Right renal cortex interstitium (tissue), 3 donors: ENCODE measurements around the gene TLCD2. TPM values are rescaled to one million over a fixed set of nuclear protein-coding genes. Genes with fewer than 3 reads are reported as not detected.
"Not testable (repeated sequence)": the region's sequence is repeated elsewhere in the genome, so short reads cannot be mapped to it uniquely, and the experiment has no call there.

Source experiments
- DNase-seq, 3 donors: peaks; one replicate each; pipeline ENCODE4 v3.0.0-alpha.2; 2013; ENCODE audit warnings: low read depth in 3 of 3, low spot score in 2 of 3
- polyA plus RNA-seq, 3 donors: library from polyadenylated mRNA; unstranded; fragments of 120-200 nt; gene quantifications; one replicate each; pipeline ENCODE4 v1.2.1, GENCODE V29; 2013; ENCODE audit not compliant: insufficient read length in 3 of 3

TLCD2 gene
- 1 to 10 TPM; 5.6 to 6.2 (median 5.9) TPM for polyA plus RNA-seq

DNA sequence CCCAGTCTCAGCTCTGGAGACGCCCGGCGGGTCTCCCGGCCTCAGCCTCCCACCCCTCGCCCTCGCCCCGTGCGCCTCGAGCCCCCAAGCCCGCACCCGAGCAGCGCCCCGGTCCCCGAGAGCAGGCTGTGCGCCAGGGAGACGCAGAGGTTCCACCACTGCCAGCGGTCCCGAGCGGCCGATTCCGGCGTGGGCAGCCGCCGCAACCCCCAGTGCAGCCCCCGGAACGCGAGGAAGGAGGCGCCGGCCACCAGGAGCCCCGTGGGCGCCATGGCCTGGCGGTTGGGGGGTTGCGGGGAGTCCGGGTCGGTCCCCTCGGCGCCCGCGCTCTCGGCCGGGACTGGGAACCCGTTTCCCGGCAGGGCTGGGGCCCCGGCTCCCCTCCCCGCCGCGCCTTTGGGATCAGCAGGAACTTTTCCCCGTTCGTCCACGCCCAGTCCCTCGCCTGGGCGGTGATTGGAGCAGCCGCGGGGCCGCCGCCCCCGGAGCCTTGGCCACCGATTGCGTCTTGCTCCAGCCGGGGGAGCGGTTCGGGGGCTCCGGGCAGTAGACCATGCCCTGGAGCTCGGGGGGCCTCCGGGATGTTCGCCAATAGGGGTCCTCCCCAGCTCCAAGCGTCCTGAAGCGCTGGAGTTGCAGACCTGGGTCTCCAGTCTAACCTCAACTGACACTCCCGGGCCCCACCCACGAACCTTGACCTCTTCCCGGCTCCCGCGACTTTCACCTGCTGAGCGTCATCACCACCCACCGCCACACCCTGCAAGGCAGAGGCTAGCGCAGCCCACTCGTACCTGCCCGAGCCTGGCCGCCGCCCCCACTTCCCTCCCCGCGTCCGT lies at the start of gene TLCD2:
Gene TLCD2 (minus strand): TSS at position 407 of the 836 bp plus-strand sequence. CDS start 135 bp downstream, at position 272.
- no peak for DNase-seq

- DNase-seq, result no peak
Measured at GRCh38 chr17:1759529-1759928, 49.4 kb upstream of the TLCD2 start.

GRCh38 chr17:1758807-1759206 lies 48.6 kb upstream of the TLCD2 start:
- DNase-seq, result no peak

DNA sequence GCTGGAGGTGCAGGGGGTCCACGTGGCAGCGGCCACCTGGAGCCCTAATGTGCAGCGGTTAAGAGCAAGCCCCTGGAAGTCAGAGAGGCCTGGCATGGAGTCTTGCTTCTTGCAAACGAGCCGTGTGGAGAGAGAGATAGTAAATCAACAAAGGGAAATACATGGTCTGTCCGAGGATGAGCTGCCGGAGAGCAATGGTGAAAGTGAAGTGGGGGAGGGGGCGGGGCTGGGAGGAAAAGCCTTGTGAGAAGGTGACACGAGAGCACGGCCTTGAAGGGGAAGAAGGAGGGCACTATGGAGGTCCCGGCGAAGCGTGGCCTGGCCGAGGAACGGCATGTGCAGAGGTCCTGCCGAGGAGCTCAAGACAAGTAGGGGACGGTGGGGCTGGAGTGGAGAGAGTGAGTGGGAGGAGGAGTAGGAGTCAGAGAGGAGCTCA lies 45.7 kb upstream of the TLCD2 start:
- no peak for DNase-seq

- DNase-seq, result no peak
Measured at GRCh38 chr17:1755252-1755826, 45.2 kb upstream of the TLCD2 start.

- no peak for DNase-seq
Measured at GRCh38 chr17:1754430-1755112, 44.4 kb upstream of the TLCD2 start.

GRCh38 chr17:1753767-1754429 lies 43.7 kb upstream of the TLCD2 start:
- no peak for DNase-seq

DNA sequence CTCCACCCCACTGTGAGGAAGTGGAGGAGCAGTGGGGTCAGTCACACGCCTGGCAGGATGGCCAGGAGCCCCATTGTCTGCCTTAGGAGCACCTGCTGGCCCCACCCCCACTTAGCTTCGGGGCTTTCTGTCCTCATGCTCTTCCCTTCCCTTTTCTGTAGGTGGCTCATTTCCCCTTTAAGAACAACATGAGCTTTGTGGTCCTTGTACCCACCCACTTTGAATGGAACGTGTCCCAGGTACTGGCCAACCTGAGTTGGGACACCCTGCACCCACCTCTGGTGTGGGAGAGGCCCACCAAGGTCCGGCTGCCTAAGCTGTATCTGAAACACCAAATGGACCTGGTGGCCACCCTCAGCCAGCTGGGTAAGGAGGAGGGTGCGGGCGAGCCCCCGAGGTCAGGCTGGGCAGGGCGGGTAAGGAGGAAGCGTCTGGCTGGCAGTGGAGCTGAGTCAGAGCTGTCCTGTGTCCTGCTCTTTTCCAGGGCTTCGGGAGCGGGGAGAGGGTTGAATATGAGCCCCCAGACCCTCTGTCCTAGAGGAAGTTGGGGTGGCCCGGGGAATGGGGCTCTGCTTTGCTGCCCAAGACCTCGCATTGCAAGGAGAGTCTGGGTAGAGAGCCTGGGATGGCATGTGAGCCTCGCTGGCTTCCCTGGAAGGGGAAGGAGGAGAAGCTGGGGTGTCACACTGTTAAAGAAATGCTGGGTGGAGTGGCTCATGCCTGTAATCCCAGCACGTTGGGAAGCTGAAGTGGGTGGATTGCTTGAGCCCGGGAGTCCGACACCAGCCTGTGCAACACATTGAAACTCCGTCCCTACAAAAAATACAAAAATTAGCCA lies 42.5 kb upstream of the TLCD2 start:
- no peak for DNase-seq

GRCh38 chr17:1750628-1751027 lies 40.5 kb upstream of the TLCD2 start:
- DNase-seq, result no peak

GRCh38 chr17:1746975-1747543 lies 36.9 kb upstream of the TLCD2 start:
- DNase-seq, result no peak

DNA sequence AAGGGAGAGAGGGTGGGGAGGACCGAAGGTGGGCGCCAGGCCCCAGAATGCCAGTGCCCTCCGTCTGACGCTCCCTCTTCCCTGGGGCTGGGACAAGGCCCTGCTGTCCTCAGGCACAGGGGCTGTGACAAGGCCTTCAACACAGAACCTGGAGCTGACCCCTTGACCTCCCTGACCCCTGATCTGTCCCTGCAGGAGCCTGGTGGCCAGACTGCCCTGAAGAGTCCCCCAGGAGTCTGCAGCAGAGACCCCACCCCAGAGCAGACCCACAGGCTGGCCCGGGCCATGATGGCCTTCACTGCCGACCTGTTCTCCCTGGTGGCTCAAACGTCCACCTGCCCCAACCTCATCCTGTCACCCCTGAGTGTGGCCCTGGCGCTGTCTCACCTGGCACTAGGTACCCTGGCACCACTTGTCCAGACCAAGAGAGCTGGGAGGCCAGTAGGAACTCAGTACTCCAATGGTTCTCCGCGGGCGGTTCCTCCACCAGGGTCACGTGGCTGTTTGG lies 35.4 kb upstream of the TLCD2 start:
- no peak for DNase-seq

- no peak for DNase-seq
Measured at GRCh38 chr17:1744551-1745512, 34.7 kb upstream of the TLCD2 start.

DNA sequence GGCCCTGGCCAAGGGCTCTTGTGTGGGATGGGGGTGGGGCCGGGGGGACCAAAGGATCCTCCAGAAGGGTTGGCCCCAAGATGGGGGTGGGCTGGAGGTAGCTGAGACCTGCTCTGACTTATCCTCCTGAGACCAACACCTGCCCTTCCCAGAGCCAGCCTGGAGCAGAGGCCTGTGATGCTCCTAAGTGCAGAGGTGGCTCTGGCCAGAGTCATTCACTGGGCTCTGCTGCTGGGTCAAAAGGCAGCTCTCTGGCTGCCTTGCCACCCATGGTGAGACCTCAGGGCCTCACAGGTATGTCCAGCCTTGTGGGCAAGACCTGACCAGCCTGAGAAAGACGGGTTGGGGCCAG lies 32.9 kb upstream of the TLCD2 start:
- DNase-seq, result no peak

DNA sequence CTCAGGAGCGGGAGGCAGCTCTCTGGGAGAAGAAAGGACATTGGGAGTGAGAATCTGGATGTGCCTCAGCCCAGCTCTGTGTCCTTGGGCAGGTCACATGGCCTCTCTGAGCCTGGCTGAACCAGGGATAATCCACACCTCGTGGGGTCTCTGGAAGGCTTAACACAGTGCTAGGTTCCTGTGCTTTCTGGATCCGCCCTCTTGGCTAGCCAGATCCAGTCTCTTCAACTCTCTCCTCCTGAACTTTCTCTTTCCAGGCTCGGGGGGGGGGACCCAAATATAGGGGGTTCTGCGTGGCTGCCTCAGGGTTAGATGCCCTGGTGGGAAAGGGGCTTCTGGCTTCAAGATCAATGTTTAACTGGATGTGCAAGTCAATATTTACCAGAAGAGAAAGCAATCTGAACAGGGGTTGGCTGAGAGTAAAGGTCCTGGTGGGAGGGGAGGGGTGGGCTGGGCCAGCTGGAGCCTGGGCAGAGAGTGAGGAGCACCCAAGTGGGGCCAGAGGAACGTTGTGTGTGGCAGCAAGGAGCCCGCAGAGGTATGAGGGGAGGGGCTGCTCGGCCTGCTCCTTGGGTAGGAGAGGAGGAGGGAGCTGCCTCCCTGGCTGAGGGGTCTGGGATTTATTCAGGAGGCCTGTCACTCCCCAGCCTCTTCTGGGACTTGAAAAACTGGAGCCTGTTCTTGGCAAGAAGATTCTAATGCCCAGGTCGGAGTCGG lies 32.4 kb upstream of the TLCD2 start, which contains the start of gene SERPINF2:
Gene SERPINF2 (plus strand): TSS at position 501 of the 717 bp plus-strand sequence. CDS start 2,125 bp downstream, outside the sequence.
- DNase-seq, result no peak

DNA sequence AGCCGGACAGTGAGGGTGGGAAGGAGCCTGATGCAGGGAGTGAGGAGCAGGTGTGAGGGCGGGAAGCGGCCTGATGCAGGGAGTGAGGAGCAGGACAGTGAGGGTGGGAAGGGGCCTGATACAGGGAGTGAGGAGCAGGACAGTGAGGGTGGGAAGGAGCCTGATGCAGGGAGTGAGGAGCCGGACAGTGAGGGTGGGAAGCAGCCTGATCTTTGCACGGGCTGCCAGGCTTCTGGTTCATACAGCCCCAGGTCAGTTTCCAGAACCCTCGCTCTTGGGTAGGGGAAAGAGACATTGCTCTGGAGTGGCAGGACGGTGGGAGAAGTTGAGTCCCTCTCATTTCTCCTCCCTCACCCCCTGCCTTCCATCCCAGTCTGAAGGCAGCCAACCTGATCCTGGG lies 31.7 kb upstream of the TLCD2 start:
- not testable (repeated sequence) for DNase-seq

- DNase-seq, result no peak
Measured at GRCh38 chr17:1737531-1738291, 27.5 kb upstream of the TLCD2 start.
